ENCODE data around the gene SYCE3.

SYCE3 gene

DNA sequence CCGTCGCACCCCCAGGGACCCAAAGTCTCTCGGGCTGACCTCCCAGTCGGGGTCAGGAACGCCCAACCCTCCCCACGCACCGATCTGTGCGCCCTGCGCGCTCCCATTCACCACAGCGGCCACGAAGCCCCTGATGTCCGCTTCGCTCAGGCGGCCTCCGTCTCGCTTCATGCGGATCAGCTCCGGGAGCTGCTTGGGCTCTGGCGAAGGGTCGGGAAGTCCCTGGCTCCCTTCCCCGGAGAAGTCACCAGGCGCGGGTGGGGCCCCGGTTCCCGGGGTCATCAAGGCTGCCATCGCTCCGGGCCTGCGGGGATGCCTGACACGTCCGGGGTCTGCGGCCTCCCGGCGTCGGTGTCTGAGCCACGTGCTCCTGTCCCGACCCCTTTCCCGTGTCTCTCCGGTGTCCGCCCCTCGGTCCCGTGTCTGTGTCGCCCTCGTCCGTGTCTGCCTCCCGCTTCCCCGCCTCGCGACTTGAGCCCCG is 33.3 kb downstream of the SYCE3 start:
- H3K4me3 ChIP-seq (ENCODE audit: low read length), result peak overlapping the region; percentile 66
- TF ChIP-seq, protein P1, sequence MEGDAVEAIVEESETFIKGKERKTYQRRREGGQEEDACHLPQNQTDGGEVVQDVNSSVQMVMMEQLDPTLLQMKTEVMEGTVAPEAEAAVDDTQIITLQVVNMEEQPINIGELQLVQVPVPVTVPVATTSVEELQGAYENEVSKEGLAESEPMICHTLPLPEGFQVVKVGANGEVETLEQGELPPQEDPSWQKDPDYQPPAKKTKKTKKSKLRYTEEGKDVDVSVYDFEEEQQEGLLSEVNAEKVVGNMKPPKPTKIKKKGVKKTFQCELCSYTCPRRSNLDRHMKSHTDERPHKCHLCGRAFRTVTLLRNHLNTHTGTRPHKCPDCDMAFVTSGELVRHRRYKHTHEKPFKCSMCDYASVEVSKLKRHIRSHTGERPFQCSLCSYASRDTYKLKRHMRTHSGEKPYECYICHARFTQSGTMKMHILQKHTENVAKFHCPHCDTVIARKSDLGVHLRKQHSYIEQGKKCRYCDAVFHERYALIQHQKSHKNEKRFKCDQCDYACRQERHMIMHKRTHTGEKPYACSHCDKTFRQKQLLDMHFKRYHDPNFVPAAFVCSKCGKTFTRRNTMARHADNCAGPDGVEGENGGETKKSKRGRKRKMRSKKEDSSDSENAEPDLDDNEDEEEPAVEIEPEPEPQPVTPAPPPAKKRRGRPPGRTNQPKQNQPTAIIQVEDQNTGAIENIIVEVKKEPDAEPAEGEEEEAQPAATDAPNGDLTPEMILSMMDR (conservative IDR thresholded peaks at IDR 0.05; ENCODE audit: low read length), result no peak
- no peak for DNase-seq (ENCODE audit: low read depth)

DNA sequence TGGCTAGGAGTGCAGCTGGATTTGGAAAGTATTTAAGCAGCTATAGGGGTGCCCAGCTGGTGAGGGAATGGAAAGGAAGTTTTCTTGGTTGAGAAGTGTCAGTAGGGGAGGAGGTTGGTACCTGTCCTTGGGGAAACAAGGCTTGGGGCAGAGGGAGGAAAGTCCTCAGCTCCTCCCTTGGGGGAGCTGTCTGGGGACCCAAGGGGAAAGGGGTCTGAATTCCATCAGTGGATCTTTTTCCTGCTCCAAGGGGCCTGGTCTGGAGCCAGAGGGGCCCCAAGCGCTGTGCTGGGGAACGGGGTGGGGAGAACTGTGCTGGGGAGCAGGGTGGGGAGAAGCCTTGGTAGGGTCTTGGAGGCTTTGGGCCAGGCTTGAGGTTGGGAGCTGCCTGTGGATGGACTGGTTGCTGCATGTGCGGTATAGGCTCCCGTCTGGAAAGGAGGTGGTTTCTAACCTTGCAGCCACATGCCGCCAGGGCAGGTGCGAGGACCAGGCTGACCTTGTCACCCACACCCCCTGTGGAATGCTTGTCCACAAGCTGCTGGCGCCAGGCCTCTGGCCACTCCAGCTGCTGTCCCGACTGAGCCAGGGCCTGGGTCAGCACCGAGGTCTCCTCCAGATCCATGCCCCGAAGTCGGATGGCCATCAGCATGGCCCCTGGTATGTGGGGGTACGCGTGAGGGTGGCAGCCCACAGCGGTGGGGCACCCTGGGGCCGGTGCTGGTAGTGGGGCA is 33.9 kb downstream of the SYCE3 start:
- no peak for DNase-seq (ENCODE audit: low read depth)
- TF ChIP-seq, protein P1 (conservative IDR thresholded peaks at IDR 0.05; ENCODE audit: low read length), result no peak
- H3K4me3 ChIP-seq (ENCODE audit: low read length), result peak overlapping the region; percentile 66

DNA sequence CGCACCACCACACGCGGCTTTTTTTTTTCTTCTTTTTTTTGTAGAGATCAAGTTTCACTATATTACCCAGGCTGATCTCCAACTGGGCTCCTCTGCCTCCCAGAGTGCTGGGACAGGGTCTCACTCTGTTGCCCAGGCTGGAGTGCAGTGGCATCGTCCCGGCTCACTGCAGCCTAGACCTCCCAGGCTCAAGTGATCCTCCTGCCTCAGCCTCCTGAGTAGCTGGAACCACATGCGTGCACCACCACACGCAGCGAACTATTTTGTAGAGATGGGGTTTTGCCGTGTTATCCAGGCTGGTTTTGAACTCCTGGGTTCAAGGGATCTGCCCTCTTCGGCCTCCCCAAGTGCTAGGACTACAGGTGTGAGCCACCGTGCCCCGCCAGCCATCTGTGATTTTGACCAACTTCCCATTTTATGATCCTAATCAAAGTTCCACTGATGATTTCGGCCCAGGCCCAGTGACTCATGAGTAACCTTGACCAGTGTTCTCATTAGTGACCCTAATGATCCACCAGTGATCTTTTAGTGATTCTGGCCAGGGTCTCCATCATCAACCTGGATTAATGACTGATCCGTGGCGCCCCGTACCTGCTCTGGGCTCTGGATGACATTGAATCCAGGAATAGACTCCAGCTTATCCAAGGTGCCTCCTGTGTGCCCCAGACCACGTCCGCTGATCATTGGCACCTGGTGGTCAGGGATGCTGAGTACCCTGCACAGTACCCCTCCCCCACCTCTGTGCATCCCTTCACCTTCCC is 34.6 kb downstream of the SYCE3 start:
- no peak overlapping the region for H3K4me3 ChIP-seq (ENCODE audit: low read length)
- DNase-seq (ENCODE audit: low read depth), result no peak
- TF ChIP-seq, protein P1 (conservative IDR thresholded peaks at IDR 0.05; ENCODE audit: low read length), result no peak

DNA sequence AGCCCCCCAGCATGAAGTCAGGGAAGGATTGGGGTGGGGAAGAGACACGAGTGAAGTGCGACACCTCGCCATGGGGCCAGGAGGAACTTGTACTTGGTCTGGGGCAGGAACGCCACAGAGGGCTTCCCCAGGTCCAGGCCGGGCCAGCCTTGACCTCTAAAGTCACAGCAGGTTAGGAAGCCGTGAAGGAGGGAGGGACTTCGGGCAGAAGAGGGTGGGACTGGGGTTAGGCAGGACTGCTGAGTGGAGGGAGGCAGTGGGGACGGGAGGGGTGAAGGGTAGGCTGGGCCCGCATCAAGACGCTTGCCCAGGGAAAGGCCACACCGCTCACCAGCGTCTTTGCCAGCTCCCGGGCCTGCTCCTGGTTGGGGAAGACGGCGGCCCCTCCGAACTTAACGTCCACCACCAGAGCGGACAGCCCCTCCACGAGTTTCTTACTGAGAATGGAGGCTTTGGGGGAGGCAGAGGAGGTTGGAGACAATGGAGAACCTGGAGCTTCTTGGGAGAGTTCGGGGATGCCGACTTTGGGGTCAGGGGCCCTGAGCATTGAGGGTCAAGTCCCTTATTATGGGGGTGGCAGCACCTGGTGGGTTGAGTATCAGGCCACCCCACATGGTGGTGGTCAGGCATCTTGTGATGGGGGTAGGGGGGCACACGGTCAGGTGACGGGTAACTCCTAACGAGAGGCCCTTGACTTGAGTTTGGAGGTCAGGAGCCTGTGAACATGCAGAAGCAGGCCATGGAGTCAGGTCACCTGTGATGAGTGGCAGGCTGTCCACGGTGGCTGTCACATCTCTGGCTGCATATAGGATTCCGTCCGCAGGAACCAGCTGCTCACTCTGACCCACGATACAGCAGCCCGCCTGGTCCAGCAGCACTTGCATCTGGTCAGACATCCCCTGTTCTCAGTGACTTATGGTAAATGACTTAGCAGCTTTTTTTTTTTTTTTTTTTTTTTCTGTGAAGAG is 35.6 kb downstream of the SYCE3 start:
- peak overlapping the region; percentile 75 for H3K4me3 ChIP-seq (ENCODE audit: low read length)
- TF ChIP-seq, protein P1 (conservative IDR thresholded peaks at IDR 0.05; ENCODE audit: low read length), result no peak
- DNase-seq (ENCODE audit: low read depth), result peak; percentile 38

DNA sequence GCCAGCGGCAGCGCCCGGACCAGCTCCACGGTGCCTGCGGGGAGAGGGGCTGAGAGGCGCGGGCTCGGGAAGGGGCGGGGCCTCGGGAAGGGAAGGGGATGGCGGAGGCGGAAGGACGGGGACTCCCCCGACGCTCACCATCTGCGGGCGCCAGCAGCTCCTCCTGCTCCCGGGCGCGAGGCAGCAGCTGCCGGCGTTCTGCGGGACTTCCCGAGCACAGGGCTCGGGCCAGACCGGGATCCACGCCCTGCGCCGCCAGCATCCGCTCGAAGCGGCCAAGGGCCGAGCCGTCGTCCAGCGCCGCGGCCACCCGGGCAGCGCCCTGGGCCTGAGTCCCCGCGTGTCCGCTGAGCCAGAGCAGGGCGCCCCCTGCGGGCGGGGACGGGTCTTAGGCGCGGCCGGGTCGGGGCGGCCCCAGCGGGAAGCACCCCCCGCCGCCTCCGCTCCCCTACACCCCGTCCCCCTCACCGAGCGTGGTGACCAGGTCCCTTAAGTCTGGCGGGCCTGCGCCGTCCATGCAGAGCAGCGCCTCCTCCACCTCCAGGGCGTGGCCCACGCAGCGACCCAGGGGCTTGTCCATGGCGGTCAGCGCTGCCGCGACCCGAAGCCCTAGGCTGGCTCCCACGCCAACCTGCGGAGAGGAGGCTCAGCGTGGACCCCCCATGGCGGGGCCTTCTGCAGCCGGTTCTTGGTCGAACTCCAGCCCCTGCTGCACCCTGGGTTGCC is 36.4 kb downstream of the SYCE3 start:
- TF ChIP-seq, protein P1 (conservative IDR thresholded peaks at IDR 0.05; ENCODE audit: low read length), result peak; percentile 32
- peak; percentile 79 for DNase-seq (ENCODE audit: low read depth)
- peak overlapping the region; percentile 75 for H3K4me3 ChIP-seq (ENCODE audit: low read length)

DNA sequence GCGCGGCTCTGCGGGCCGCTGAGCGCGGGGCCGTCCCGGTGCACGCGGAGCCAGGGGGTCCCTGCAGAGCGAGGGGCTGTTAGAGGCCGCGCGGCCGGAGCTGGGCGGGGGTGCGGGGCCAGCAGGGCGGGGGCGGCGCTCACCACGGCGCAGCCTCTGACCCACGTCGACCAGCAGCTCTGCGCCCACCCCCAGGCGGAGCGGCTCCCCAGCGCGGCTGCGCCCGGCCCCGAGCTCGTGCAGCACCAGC is 36.9 kb downstream of the SYCE3 start:
- TF ChIP-seq, protein P1 (conservative IDR thresholded peaks at IDR 0.05; ENCODE audit: low read length), result no peak
- no peak for DNase-seq (ENCODE audit: low read depth)
- peak overlapping the region; percentile 75 for H3K4me3 ChIP-seq (ENCODE audit: low read length)
